ENCODE measurements around the gene FAM3A.

DNA sequence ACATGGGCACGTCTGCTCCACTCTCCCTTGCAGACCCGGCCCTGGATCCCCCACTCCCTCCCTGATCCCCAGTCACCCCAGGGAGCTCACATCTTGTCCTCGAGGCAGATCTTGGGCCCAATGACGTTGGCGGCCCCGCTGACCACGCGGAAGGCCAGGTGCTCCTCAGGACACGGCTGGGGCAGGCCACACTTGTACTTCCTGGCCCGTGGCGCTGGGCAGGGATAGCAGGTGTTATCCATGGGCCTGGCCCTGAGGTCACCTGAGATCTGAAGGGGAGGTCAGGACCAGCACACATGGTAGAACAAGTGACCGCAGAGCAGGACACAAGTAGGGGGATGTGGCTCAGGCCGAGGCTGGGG, 7.7 kb downstream of the FAM3A start:
- TF ChIP-seq CTCF (IDR thresholded peaks at IDR 0.05; ENCODE audit: low read length) = no peak
- TF ChIP-seq EZH2 (IDR thresholded peaks at IDR 0.05; ENCODE audit: borderline replicate concordance, low read length) = no peak

All from OCI-LY1 (cell line).